Measurements from ENCODE around the gene PDE10A. TPM values are rescaled to one million over a fixed set of nuclear protein-coding genes. Genes with fewer than 3 reads are reported as not detected.

PDE10A gene
- total RNA-seq, 1 donor from 2014 or later = 14.4 TPM

DNA sequence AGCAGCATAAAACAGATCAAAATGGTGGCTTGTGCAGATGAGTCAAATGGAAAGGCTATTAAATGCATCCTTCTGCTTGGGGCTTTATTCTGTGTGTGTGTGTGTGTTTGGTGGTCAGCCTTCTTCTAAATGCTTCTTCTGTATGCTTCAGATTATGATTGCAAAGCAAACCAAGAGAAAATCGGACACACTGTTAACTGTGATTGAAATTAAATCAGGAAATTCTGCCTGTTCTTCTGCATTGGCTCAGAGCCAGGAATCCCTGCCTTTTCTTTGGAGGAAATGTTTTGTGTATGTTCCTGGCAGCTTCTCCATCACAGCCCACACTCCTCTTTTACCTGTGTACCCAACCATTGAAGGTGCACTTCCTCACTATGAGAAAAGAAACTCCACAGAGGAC, 22.3 kb upstream of the PDE10A start:
- TF ChIP-seq, protein P1, sequence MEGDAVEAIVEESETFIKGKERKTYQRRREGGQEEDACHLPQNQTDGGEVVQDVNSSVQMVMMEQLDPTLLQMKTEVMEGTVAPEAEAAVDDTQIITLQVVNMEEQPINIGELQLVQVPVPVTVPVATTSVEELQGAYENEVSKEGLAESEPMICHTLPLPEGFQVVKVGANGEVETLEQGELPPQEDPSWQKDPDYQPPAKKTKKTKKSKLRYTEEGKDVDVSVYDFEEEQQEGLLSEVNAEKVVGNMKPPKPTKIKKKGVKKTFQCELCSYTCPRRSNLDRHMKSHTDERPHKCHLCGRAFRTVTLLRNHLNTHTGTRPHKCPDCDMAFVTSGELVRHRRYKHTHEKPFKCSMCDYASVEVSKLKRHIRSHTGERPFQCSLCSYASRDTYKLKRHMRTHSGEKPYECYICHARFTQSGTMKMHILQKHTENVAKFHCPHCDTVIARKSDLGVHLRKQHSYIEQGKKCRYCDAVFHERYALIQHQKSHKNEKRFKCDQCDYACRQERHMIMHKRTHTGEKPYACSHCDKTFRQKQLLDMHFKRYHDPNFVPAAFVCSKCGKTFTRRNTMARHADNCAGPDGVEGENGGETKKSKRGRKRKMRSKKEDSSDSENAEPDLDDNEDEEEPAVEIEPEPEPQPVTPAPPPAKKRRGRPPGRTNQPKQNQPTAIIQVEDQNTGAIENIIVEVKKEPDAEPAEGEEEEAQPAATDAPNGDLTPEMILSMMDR (IDR thresholded peaks at IDR 0.05; ENCODE audit: unreplicated experiment) = no peak
- Mint-ChIP-seq H3K36me3 (ENCODE audit: insufficient read depth) (no peaks in the 10 kb centered on the region), H3K4me3 (ENCODE audit: low read depth) (no peak overlapping the region), H3K4me1 (ENCODE audit: low read depth) (peaks cover 2% of the 10 kb centered on the region), H3K27ac (no peak overlapping the region), H3K9me3 (ENCODE audit: low read depth) (peaks cover 4% of the 10 kb centered on the region), H3K27me3 (peaks cover 9% of the 10 kb centered on the region)
- no peak for DNase-seq (ENCODE audit: low spot score, unreplicated experiment)

DNA sequence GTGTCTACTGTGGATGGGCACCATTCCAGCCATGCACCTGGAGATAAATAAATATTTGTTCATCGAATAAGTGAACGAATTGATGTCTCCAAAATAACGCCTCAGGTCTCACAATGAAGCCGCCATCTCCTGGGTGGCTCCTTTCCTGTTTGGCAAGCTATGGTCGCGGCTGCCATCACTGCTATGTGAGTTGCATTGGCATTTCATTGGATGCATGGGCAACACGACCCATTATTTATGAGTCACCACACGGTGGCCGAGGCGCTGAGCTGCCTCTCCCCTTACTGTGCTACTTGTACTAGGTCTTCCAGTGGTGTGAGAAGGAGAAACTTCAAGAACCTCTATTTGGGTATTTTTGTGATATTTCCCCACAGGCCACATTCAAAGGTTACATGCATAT, 21.3 kb upstream of the PDE10A start:
- Mint-ChIP-seq H3K27ac (no peak overlapping the region), H3K36me3 (ENCODE audit: insufficient read depth) (no peaks in the 10 kb centered on the region), H3K4me3 (ENCODE audit: low read depth) (no peak overlapping the region), H3K4me1 (ENCODE audit: low read depth) (peaks cover 2% of the 10 kb centered on the region), H3K9me3 (ENCODE audit: low read depth) (peaks cover under 1% of the 10 kb centered on the region), H3K27me3 (peaks cover 6% of the 10 kb centered on the region)
- no peak for DNase-seq (ENCODE audit: low spot score, unreplicated experiment)
- TF ChIP-seq, protein P1 (IDR thresholded peaks at IDR 0.05; ENCODE audit: unreplicated experiment) = no peak

DNA sequence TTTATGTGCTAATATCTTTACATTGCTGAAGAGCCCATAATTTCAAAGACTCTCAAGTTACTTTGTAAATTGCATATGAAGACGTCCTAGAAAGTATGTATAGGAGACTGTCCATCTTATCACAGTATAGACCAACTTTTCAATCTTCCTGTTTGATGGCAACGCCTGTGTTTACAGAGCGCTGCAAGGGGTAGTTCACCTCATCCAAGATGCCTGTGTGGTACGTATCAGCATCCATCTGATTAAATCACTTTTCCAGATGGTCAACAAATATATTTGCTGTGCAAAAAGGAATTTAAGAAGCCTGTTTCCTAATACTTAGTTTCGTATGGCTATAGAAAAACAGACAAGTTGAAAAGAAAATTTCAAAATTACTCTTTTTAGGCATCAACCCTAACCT, 17.9 kb upstream of the PDE10A start:
- no peak overlapping the region for H3K4me3 Mint-ChIP-seq (ENCODE audit: low read depth)
- H3K9me3 Mint-ChIP-seq (ENCODE audit: low read depth) = no peaks in the 10 kb centered on the region
- TF ChIP-seq, protein P1 (IDR thresholded peaks at IDR 0.05; ENCODE audit: unreplicated experiment) = no peak
- H3K36me3 Mint-ChIP-seq (ENCODE audit: insufficient read depth) = no peaks in the 10 kb centered on the region
- H3K27me3 Mint-ChIP-seq = peaks cover 11% of the 10 kb centered on the region
- no peak overlapping the region for H3K27ac Mint-ChIP-seq
- no peak for DNase-seq (ENCODE audit: low spot score, unreplicated experiment)
- peaks cover 2% of the 10 kb centered on the region for H3K4me1 Mint-ChIP-seq (ENCODE audit: low read depth)

DNA sequence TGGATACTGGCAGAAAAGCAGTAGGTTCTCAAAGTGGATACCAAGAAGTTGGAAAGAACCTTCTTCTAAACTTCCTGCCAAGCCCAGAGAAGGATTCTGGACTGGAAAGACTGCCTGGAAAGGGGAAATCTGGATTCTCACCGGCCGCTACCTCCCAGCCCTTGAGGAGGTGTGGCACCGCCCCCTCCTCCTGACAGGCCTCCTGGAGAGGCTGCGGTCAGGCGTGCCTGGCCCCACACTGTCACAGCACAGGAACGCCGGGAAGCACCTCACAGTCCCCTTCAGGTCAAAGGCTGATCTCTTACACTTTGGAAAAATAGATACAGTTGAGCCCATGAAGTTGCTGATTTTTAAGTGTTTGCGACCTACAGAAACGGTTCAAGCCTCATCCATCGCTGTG, 16.3 kb upstream of the PDE10A start:
- H3K27ac Mint-ChIP-seq = no peak overlapping the region
- no peak overlapping the region for H3K4me3 Mint-ChIP-seq (ENCODE audit: low read depth)
- H3K27me3 Mint-ChIP-seq = peaks cover 18% of the 10 kb centered on the region
- H3K4me1 Mint-ChIP-seq (ENCODE audit: low read depth) = peaks cover 4% of the 10 kb centered on the region
- TF ChIP-seq, protein P1 (IDR thresholded peaks at IDR 0.05; ENCODE audit: unreplicated experiment) = no peak
- no peaks in the 10 kb centered on the region for H3K9me3 Mint-ChIP-seq (ENCODE audit: low read depth)
- no peak for DNase-seq (ENCODE audit: low spot score, unreplicated experiment)
- H3K36me3 Mint-ChIP-seq (ENCODE audit: insufficient read depth) = no peaks in the 10 kb centered on the region

DNA sequence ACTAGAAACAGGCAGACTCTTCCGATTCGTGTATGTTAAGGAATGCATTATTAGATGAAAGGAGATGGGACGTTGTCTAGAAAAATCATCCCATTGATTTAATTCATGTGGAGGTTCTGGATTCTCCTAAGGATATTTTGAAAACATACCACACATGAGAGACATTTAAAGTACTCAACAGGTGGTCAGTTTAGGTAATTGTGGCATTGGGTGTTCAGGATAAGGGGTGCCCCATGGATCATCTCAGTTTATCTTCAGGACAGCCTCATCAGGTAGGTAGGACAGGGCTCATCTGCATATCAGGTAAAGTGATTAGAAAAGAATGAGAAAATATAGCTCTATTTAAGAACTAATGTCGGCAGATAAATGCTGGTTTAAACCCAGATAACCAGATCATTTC, 15.9 kb upstream of the PDE10A start:
- TF ChIP-seq, protein P1 (IDR thresholded peaks at IDR 0.05; ENCODE audit: unreplicated experiment) = no peak
- Mint-ChIP-seq H3K9me3 (ENCODE audit: low read depth) (no peaks in the 10 kb centered on the region), H3K36me3 (ENCODE audit: insufficient read depth) (no peaks in the 10 kb centered on the region), H3K4me1 (ENCODE audit: low read depth) (peaks cover 2% of the 10 kb centered on the region), H3K4me3 (ENCODE audit: low read depth) (no peak overlapping the region), H3K27me3 (peaks cover 18% of the 10 kb centered on the region), H3K27ac (no peak overlapping the region)
- DNase-seq (ENCODE audit: low spot score, unreplicated experiment) = no peak
